NCI-H146 treated with DMSO at 0.1 percent for 48 hours (cell line): ENCODE results near the gene CDH26.
"Not testable (repeated sequence)": the region's sequence is repeated elsewhere in the genome, so short reads cannot be mapped to it uniquely, and the experiment has no call there.

ENCODE experiments used
- DNase-seq: peaks from one replicate; lab custom pipeline; 2025; ENCODE audit not compliant: unreplicated experiment; lab: John Stamatoyannopoulos, UW

The CDH26 gene

DNA sequence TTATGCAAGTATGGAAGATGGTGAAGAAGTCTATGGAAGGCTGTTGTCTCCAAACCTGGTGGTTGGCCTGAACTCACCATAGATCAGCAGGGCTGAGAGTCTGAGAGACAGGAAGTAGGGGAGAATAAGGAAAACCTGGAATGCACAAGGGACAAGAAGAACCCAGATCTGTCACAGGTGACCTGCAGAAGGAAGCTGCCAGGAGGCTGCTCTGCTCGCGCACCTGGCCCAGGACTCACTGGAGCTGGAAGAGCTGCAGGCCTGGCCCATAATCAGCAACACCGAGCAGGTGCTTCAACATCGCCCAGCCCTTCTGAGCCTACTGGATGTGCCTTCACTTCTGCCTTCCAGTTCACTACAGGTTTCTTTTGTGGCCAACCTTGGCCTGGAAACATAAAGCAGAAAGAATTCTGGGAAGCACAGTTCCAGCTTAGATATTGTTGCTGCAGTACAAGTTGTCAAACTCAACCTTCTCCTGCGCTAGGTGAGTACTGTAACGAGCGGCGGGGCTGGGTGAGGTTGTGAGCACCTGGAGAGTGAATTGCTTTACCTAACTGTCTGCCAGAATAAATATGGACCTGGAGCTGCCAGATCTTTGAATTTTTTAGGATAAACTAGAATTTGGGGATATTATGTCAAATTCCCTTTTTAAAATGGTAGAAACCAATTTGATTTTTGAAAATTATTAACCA, 82.4 kb downstream of the CDH26 start:
- no peak for DNase-seq

DNA sequence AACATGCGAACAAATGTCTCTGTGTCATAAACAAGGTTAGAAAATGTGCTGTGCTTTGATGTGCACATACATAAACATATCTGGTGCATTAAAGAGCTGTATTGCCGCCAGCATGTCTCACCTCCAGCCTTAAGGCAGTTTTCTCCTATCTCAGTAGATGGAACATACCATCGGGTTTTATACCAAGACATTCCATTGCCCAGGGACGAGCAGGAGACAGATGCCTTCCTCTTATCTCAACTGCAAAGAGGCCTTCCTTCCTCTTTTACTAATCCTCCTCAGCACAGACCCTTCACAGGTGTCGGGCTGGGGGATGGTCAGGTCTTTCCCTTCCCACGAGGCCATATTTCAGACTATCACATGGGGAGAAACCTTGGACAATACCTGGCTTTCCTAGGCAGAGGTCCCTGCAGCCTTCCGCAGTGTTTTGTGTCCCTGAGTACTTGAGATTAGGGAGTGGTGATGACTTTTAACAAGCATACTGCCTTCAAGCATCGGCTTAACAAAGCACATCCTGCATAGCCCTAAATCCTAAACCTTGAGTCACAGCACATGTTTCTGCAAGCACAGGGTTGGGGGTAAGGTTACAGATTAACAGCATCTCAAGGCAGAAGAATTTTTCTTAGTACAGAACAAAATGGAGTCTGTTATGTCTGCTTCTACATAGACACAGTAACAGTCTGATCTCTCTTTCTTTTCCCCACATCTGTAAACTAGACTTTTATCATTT, 83.4 kb downstream of the CDH26 start:
- DNase-seq, result not testable (repeated sequence)

DNA sequence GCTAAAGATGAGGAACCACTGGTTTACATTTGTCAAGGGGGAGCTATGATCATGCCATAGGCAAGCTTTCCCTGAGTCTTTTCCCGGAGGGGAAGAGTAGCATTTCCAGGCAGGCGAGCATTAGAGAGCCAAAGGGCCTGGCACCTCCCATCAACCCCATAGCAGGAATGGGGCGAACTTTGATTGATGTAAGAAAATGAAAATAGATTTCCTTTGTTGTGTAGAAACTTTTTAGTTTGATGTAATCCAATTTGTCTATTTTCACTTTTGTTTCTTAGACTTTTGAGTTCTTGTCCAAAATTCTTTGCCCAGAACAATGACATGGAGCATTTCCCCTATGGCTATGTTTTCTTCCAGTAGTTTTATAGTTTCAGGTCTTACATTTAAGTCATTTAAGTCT, 85.2 kb downstream of the CDH26 start:
- DNase-seq, result no peak

DNA sequence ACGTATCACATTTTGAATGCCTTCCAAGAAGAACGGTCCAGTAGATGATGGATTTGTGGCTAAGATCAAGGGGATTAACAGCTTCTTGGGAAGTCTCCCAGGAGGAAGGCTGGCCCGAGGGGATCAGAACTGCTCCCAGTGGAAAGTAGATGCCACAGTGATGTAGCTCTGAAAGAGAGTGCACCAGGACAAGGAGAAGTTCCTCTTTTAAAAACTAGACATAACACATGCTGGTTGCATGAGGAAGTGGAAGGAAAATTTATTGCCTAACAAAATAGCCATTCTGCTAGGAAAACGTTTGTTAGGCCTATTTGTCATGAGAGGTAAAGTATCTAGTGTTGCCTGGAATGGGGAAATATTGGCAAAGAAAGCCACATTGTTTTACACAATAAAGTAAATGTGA, 87.8 kb downstream of the CDH26 start:
- no peak for DNase-seq

DNA sequence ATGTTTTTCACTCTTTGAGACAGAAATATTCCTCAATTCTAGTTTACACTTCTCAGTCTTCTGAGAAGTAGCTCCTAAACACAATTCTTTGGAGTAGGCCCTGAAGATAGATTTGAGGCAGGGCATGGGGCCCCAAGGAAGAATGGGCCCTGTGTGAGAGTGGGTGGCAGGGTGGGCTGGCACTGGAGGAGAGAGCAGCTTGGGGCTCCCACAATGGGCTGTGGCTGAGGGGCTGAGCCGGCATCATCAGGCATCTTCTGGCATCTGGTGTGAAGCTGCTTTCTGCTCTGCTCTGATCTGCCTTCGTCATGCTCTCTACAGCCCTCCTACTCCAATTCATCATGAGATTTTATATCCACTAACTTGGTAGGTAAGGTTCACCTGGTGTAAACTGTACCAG, 88.2 kb downstream of the CDH26 start:
- DNase-seq, result no peak

DNA sequence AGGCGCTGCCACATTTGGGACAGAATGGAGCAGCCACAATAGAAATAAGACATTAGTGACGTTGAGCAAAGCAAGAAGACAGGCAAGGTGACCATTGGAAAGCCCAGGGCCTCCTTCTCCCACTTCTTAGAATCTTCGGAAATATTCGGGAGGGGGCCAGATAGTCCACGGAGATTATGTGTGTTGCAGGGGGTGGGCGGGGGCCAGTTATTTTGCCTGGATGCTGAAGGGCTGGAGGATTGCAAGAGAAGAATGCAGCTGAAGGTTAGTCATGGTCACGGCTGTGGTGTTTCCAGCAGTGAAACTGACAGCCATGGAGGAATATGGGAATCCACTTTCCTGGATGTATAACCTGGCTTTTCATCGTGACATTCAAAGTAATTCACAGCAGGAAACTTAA, 88.6 kb downstream of the CDH26 start:
- DNase-seq, result no peak

DNA sequence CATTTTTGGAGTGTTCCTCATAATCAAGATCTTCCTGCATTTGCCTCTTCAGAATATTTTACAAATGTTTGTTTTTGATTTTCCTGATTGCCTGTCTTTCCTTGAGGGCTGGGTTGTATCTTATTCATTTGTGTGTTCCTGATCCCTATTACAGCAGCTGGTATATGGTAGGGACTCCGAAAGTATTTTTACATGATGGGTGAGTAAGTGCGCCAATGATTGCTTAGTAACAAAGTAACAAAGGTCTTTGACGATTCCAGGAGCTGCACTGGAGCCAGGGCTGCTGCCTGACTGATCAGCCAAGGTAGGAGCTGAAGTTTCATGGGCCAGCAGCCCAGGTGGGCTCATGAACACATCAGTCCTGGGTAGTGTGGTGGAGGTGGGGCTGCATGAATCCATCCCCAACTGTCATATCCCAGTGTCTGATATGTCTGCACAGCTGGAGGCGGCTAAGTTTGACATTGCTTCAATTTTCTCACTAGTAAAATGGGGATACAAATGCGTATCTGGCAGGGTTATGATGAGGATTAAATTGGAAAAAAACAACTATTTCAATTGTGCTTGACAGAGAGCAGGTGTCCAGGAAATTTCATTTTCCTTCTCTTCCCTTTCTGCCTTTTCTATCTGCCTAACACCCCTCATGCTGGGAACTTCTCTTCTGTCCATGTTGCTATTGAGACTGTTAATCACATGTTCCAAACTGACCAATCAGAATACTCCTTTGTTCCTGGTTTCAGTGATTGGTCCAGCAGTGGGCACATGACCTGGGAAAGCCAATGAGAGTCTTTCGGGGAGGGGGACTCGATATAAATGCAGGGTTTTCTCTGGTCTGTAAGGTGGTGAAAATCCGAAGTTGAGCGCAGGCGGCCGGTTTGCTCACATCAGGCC, 90.7 kb downstream of the CDH26 start:
- peak; percentile 79 for DNase-seq

DNA sequence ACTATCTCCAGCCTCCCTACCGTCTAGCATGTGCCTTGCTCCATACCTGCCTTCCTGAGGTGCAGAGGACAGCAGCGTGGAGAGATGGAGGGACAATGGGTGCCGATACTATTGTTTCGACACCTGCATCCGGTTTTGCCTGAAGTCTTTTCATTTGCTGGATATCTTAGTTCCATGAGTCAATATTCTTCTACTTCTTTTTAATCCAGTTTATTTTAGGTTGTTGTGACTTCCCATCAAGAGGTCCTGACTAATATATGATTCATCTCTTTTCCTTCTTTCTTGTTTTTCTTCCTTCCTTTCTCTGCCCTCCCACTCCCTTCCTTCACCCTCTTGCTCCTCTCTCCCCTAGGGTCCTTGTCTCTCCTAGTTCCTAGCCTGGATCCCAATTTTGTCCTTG, 91.4 kb downstream of the CDH26 start:
- peak; percentile 79 for DNase-seq

DNA sequence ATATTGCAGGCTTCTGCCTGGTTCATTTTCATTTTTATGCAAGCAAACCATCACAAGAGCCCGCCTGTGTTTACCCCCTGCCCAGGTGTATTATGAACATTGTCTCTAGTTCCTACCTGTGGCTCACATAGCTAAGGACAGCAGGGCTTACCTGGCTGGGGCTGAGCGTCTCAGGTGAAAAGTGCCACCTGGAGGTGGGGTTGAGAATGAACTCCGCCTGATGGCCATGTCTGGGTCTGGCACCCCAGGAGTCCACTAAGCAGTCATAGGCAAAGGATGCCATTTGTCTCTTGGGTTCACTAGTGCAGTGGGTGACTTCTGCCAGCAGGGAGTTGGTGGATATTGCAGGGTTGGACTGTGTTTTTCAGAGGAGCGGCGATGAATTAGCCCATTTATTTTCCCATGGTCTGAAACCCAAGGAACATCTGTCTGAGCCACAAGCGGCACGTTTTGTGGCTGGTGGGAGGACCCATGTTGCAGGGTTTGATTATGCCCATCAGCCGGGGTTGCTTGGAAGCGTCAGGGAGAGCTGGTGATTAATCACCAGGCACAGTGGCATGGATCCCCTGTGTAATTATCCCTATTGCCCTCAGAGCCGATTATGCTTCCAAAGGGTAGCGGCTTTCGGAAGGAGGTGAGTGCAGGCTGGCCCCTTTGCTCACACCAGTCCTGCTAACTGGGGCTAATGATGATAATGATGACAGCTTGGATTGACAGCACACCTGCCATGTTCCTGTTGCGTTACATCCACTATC, 92.1 kb downstream of the CDH26 start:
- peak; percentile 82 for DNase-seq

DNA sequence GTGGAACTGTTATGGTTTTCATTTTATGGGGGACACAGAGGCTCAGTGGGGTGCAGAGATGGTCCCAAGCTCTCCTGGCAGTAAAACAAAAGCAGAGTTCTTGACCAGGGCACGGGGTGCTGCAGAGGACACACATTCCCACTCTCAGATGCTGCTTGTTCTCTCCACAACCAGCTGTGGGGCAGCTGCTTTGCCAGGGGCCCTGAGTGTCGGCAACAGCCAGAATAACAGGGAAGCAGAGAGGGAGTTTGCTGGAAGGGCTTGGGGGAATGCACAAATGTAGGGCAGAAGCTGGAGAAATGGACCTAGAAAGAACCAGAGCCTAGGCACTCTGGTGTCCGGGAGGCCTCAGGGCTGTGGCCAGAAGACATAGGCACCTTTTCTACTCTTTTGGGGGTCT, 93.7 kb downstream of the CDH26 start:
- no peak for DNase-seq

DNA sequence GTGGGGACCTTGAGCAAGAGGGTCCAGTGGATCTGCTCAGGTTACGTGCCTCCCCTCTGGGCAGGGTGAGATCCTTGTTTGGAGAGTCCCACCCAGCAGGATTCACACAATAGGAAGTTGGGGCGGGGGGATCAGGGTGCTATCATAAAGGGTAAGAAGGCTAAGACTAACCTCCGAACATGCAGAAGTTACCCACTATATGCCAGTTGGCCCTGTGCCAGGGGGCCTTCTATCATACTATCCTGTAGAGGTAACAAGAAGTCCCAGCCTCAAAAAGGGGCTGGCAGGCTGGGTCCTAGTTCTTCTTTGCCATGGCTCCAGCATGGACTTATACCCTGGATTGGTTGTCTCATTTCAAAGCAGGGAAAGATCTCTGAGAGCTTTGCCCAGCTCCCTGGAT, 94.1 kb downstream of the CDH26 start:
- no peak for DNase-seq

DNA sequence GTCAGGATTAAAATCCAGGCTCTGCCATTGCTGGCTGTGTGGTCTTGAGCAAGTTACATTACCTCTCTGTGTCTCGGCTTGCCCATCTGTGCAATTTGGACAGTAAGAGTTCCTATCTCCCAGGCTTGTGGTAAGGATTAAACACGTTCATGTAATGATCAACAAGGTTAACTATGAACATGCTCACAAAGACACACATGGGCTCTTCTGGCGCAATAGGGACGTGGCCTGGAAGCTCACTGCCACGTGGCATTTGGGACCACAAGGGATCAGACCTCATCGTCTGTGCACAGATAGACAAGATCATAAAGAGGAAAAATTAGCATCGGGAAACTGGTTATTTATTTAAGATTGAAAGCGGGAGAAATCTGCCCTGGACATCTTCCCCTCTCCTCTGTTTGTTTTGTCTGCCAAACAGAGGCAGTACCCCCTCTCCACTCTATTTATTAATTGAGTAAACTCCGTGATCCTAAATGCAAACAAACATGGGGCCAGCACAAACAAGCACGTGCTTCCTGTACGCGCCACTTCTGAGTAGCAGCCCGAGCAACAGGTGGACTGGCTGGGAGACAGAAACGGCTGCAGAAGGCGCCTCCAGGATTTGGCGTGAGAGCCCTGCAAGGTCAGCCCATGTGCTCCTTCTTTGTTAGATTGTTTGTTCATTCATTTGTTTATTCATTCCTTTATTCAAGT, 95.0 kb downstream of the CDH26 start:
- DNase-seq, result peak; percentile 50

DNA sequence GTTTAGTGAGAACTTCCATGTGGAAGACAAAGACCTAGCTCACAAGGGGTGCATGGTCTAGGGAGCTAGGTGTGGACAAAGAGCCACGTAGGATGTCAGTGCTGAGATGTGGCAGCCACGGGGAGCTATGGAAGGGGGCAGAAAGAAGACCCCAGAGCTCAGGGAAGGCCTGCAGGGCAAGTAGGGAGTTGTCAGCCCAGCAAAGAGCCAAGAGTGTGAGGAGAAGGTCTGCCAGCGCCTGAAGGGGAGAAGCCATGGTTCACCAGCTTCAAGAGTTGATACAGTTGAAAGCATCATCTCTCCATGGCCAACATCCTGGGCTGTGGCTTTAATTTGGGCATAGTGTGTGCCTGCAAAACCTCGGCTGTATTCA, 95.6 kb downstream of the CDH26 start:
- no peak for DNase-seq

DNA sequence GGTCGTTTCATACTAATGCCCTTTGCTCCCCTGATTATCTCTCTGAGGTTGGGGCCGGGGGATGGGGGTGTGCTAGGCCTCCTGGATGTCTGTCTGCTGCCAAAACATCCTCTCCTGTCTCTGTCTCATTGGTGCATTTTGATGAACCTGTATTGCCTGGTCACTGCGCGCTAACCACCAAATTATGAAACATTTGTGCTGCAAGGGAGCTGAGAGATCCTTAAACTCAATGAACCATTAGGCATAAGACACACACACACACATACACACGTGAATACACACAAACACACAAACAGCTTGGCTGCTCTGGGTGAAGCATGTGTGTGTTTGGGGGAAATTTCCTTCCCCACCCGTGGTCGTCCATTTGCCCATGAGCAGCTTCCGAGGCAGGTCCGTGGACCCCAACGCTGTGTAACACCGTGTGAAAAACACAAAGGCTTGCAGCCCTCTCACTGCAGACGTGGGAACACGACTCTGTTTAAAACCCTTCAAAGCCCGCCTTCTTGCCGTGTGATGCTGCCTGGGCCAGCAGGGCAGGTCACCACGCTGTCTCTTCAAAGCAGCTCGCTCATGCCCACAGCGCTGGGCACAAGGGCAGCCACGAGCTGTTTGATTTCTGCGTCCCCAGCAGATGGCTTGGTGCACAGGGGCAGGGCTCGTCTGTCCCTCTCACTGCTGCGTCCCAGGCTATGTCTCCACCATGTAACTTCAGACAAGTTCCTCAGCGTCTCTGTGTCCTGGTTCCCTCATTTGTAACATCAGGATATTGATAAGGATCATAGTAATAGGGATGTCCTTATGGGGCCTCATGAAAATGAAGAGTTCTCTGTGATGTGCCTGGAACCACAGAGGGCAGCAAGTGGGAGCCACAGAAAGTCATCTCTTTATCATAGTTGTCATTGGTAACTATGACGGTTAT, 96.8 kb downstream of the CDH26 start:
- no peak for DNase-seq

DNA sequence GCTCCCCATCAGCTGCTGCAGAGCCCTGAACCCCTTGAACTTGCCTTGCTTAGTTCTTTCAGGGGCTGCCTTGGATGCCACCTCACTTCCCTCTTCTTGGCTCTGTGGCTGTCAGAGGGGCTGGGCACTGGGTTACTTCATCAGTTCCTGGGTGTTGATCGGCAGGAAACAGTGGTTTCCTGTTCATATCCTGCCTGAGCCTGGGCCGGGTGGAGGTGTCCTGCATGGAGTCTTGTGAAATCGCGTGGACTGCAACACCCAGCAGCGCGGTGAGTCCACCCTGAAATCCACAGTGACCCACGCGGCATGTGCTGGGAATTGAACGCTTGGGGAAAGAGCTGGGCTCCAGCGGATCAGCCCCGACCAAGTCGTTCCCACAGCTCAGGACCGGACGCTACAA, 97.5 kb downstream of the CDH26 start:
- DNase-seq, result no peak

DNA sequence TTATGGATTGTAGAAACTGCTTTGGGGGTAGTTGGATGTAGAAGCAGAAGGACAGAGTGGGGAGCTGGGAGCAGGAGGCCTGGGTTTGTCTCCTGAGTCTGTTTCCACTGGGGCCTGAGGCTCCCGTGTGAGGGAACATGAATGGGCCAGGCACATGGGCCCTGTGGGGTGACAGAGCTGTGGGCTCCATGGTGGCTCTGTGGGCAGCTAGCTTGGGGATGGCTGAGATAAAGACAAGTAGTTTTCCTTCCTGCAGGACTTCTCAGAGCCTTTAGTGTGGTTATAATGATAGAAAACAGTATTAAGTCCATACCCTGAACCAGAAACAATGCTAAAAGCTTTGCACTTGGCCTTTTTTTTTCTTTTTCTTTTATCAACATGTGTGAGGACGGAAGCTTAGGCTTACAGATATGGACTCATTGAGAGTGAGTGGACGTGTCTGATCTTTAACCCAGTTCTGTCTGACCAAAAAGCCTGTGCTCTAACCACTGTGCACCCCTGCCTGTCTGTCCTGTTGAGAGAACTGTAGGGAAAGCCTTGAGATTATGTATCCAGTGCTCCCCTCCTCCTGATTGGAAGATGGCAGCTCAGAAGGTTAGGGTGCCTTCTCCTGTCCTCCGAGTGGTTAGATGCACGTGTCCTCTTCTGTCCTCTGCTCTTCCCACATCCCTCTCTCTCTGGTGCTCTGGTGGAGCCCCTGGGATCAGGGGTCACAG, 98.3 kb downstream of the CDH26 start:
- no peak for DNase-seq

DNA sequence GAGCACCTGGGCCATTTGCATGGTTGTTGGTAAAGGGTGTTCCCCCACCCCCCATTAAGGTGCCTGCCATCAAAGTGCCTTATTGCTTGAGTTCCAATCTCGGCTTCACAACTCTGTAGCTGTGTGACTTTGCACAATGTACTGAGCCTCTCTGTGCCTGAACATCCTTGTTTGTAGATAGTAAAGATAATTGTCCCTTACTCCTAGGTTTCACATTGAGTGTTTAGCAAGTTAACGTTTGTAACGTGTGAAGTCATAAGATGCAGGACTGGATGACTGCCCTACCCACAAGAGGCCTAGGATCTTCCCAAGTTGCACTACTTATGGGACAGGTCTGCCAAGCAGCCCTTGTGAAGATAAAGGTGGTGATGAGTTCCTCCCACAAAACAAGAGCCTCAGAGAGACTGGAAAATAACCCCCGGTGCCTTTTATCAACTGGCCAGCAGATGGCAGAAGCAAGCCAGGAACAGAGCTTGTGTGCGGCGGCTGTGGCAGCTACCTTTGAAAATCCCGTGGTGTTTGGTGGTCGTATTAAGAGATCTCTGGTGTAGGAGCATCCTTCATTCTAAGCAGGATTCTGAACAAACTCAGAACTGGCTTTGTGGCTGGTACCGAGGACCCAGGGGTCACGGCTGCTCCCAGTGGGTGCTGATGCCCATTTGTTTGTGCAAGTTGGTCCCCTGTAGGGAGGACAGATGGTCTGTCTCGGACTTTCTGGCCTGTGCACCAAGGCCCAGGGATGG, 99.1 kb downstream of the CDH26 start:
- DNase-seq, result peak; percentile 73
